AG08396 (cell line): ENCODE measurements around the gene C21orf91.

Experiments used
- DNase-seq: peaks from one replicate; pipeline ENCODE4 v3.0.0; 2012; ENCODE audit warnings: low spot score, mixed read lengths

C21orf91 gene

DNA sequence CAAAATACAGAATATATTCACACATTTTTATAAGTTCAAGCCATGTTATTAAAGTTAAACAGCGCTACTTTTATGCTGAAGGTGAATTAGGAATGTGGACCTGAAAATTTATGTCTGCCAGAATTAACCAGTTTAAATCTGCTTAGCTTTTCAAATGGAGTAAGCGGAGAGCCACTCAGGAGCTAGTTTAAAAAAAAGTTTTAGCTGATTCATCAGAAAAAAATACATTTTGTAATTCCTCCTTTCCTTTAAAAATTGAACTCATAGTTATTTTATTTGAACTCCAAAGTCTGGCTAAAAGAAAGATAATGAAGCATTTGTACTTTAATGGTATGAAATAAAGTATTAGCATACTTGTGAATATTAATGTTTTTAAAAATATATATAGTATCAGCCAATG is 21.2 kb downstream of the C21orf91 start:
- no peak for DNase-seq

- DNase-seq, result no peak
Observed at GRCh38 chr21:17796503-17796902, 22.7 kb downstream of the C21orf91 start.

GRCh38 chr21:17796037-17796403 is 23.1 kb downstream of the C21orf91 start:
- DNase-seq, result no peak

DNA sequence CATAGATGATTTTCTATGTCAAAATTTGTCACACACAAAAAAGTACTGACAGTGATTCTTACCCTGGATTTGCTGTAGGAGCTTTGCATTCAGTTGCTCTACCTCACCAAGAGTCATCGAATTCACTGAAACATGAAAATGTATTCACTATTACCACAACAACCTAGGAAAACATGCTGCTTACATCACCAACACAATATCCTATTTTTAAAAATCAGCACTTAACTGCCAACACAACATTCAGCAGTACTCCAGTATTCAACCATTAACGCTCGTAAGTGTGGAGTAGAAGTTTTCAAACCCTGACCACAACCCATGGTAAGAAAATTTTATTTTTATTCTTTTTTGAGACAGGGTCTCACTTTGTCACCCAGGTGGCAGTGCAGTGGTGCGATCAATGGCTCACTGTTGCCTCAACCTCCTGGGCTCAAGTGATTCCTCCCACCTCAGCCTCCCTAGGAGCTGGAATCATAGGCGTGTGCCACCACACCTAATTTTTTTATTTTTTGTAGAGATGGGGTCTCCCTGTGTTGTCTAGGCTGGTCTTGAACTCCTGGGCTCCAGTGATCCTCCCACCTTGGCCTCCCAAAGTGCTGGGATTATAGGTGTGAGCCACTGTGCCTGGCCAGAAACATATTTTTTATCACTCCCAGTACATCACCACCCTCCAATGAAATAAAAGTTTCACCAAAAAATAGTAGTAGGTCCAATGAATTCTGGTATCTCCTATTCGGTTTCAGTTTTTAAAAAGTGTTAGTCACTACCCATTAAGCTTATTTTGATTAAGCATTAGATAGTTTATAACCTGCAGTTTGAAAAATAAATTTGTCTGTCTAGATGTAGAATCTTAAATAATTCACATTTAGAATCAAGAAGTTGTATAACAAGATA is 23.8 kb downstream of the C21orf91 start:
- no peak for DNase-seq

DNA sequence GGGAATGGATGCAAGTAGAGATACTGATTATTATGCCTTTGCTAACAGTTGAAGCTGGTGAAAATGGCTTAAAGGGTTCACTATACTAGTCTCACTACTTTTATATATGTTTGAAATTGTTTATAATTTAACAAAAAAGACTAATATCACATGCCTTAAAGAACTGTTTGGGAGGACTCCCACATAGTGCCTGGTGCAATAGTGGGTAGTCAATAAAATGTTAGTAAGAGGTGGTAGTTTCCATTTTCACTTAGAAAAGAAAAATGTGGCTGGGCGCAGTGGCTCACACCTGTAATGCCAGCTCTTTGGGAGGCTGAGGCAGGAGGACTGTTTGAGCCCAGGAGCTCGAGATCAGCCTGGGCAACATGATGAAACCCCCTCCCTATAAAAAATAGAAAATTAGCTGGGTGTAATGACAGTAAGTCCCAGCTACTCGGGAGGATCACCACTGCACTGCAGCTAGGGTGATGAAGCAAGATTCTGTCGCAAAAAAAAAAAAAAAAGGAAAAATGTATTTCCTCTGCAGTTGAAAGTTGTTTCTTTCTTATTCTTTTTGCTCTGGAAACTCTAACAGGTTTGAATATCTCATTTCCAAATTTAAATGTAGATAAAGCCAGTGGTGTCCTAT is 24.5 kb downstream of the C21orf91 start:
- DNase-seq, result no peak

GRCh38 chr21:17793246-17794123 is 25.7 kb downstream of the C21orf91 start:
- peak; percentile 22 for DNase-seq

DNA sequence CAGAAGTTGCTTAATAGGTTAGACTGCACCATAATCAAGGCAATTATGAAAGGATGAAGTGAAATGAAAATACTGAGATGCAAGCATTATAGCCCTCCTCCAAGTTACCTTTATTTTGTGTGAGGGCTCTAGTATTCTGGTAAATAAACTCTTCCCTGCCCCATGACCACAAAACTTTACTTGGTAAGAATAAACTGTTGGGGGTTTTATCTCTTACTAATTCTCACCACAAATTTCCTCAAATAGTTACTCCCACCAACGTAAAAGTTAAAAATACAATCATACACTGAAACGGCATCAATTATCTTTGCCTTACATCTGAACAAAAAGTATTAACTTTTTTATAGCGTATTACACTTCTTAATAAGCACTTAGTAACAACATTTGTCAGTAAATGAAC is 29.5 kb downstream of the C21orf91 start:
- DNase-seq, result no peak

DNA sequence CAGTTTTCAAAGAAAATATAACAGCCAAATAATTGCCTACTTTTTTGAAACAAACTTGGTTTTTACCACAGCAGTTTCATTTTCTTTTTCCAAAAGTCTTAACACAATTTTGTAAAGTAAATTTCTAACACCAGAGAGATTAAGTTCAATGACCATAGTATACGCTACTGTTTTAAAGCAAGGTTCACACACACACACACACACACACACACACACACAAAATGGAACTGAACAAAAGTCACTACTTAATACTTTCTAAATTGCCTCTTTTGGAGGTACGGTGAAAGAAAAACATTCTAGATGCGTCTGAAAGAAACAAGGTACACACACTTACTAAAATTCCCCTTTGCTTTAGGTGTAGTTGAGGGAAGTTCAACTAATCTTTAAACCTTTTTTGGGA is 30.1 kb downstream of the C21orf91 start:
- no peak for DNase-seq

GRCh38 chr21:17786851-17787181 is 32.3 kb downstream of the C21orf91 start:
- no peak for DNase-seq

GRCh38 chr21:17786071-17786850 is 32.9 kb downstream of the C21orf91 start:
- no peak for DNase-seq

DNA sequence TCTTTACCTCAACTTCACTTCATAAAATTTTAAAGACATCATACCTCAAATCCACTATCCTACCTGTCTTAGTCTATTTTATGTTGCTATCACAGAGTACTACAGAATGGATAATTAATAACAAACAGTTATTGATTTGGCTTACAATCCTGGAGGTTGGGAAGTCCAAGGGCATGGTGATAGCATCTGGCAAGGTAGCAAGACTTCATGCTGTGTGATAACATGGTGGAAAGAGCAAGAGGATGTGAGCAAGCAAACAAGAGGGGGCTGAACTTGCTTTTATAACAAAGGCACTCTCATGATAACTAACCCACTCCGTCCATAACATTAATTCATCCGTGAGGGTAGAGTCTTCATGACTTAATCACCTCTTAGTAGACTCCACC is 33.8 kb downstream of the C21orf91 start:
- DNase-seq, result no peak

GRCh38 chr21:17784604-17785402 is 34.4 kb downstream of the C21orf91 start:
- DNase-seq, result no peak

- no peak for DNase-seq
Observed at GRCh38 chr21:17784180-17784598, 35.0 kb downstream of the C21orf91 start.

- no peak for DNase-seq
Observed at GRCh38 chr21:17783481-17784179, 35.5 kb downstream of the C21orf91 start.

- DNase-seq, result no peak
Observed at GRCh38 chr21:17783003-17783402, 36.2 kb downstream of the C21orf91 start.

DNA sequence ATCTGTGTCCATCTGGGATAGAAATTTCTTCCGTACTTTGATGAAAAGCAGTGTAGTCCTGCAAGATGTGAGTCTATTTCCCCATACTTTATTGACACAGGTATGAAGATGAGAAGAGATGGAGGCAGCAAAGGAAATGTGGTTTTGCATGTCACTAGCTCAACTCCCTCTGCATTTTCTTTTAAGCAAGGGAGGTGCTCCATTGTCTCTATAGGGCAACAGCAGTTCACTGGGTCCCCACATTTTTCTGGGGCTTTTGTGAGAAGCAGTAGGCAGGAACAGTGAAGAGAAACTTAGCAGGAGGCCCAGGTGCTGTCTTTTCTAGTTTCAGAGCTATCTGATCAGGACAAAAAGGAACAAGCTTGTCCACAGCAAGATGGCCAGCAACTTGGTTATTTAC is 37.1 kb downstream of the C21orf91 start:
- DNase-seq, result no peak

- DNase-seq, result no peak
Observed at GRCh38 chr21:17781524-17781923, 37.6 kb downstream of the C21orf91 start.

DNA sequence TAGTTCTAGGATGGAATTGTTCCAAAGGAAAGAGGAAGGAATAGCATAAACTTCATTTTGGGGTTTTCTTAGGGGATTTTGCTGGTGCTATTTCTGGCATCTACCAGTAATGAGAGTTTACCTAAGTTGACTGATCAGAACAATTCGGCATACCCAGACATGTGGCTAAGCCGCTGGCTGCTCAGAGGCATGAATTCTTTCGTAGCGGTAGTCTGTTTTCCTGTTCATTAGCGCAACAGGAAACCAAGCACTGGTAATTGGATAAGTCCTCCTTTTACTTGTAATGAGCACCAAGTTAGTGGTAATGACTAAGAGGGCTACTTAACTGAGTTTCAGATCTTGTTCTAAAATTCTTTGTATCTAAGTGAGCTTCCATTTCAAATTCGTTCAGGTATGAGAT is 38.6 kb downstream of the C21orf91 start:
- no peak for DNase-seq

DNA sequence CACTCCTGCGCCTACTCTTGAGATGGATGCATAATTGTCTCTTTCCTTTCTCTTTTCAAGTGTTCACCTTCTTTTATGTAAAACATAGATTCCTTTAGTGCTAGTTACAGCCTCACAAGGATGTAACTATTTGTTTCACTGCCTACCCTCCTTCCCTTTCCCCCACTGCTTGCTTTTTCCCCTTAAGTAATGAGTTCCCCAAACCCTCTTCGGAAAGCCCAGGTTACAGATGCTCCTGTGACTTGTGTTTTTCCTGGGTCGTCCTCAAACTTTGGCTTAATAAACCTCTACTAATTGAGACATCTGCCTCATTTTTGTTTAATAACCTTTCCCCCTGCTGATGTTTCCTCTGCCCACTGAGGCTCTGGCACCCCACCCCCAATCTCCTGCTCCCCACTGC is 39.2 kb downstream of the C21orf91 start:
- no peak for DNase-seq

- DNase-seq, result no peak
Observed at GRCh38 chr21:17779496-17779895, 39.7 kb downstream of the C21orf91 start.
